DOHH2 (cell line): Measurements from ENCODE around the gene CELSR3.

Experiments
- H3F3A ChIP-seq: fragments of 200-600 bp; sonication (generic), shearing (Covaris generic); 2 replicates; pipeline ENCODE4 v1.6.0; 2016; ENCODE audit warnings: antibody characterized with exemption, mild to moderate bottlenecking; ENCODE audit not compliant: control insufficient read depth, insufficient read depth
- H3K27ac ChIP-seq: fragments of 200-600 bp; sonication (generic); 2 replicates; pipeline ENCODE4 v1.5.1; 2014; ENCODE audit warnings: low read depth, mild to moderate bottlenecking, low read length, moderate library complexity
- H3K27me3 ChIP-seq: fragments of 200-600 bp; sonication (generic); 2 replicates; pipeline ENCODE4 v1.6.1; 2014; ENCODE audit warnings: mild to moderate bottlenecking, low read length, mixed read lengths; ENCODE audit not compliant: control insufficient read depth
- H3K36me3 ChIP-seq: fragments of 200-600 bp; sonication (generic); 2 replicates; pipeline ENCODE4 v1.6.1; 2014; ENCODE audit warnings: mild to moderate bottlenecking, low read length, moderate library complexity, mixed read lengths; ENCODE audit not compliant: control insufficient read depth
- H3K4me1 ChIP-seq: fragments of 200-600 bp; sonication (generic); 2 replicates; pipeline ENCODE4 v1.6.1; 2014; ENCODE audit warnings: mild to moderate bottlenecking, low read length, mixed read lengths; ENCODE audit not compliant: control insufficient read depth
- H3K4me2 ChIP-seq: fragments of 200-600 bp; sonication (generic); 2 replicates; pipeline ENCODE4 v1.6.0; 2014; ENCODE audit warnings: mild to moderate bottlenecking, low read length, moderate library complexity
- H3K4me3 ChIP-seq: fragments of 200-600 bp; sonication (generic); 2 replicates; pipeline ENCODE4 v1.5.1; 2014; ENCODE audit warnings: mild to moderate bottlenecking, low read length, mixed read lengths
- H3K79me2 ChIP-seq: fragments of 200-600 bp; sonication (generic); 2 replicates; pipeline ENCODE4 v1.6.1; 2014; ENCODE audit warnings: mild to moderate bottlenecking, low read length, mixed read lengths; ENCODE audit not compliant: control insufficient read depth
- H3K9me2 ChIP-seq: fragments of 200-600 bp; sonication (generic); replicated peaks from 2 replicates; pipeline ENCODE4 v1.6.1; 2014; ENCODE audit warnings: mild to moderate bottlenecking, low read length, mixed read lengths; ENCODE audit not compliant: control insufficient read depth
- H3K9me3 ChIP-seq: fragments of 200-600 bp; sonication (generic); 2 replicates; pipeline ENCODE4 v1.6.1; 2014; ENCODE audit warnings: antibody characterized with exemption, low read length, mixed read lengths; ENCODE audit not compliant: control insufficient read depth, insufficient read depth
- H4K20me1 ChIP-seq: fragments of 200-600 bp; sonication (generic); 2 replicates; pipeline ENCODE4 v1.6.0; 2014; ENCODE audit warnings: low read depth, mild to moderate bottlenecking, antibody characterized with exemption, low read length, moderate library complexity; ENCODE audit not compliant: control insufficient read depth, insufficient read depth
- EZH2phosphoT487 ChIP-seq: fragments of 200-600 bp; sonication (generic); IDR thresholded peaks from 2 replicates; pipeline ENCODE4 v1.6.1; 2017; ENCODE audit warnings: borderline replicate concordance, mild to moderate bottlenecking, antibody characterized with exemption, low read length, moderate library complexity, mixed read lengths
- TF ChIP-seq, protein P1 (sequence below): fragments of 200-600 bp; sonication (generic); IDR thresholded peaks from one replicate; pipeline ENCODE4 v1.5.1; 2014; ENCODE audit warnings: antibody characterized with exemption, mild to moderate bottlenecking, low read depth, low read length; ENCODE audit not compliant: poor library complexity, severe bottlenecking

Gene CELSR3

DNA sequence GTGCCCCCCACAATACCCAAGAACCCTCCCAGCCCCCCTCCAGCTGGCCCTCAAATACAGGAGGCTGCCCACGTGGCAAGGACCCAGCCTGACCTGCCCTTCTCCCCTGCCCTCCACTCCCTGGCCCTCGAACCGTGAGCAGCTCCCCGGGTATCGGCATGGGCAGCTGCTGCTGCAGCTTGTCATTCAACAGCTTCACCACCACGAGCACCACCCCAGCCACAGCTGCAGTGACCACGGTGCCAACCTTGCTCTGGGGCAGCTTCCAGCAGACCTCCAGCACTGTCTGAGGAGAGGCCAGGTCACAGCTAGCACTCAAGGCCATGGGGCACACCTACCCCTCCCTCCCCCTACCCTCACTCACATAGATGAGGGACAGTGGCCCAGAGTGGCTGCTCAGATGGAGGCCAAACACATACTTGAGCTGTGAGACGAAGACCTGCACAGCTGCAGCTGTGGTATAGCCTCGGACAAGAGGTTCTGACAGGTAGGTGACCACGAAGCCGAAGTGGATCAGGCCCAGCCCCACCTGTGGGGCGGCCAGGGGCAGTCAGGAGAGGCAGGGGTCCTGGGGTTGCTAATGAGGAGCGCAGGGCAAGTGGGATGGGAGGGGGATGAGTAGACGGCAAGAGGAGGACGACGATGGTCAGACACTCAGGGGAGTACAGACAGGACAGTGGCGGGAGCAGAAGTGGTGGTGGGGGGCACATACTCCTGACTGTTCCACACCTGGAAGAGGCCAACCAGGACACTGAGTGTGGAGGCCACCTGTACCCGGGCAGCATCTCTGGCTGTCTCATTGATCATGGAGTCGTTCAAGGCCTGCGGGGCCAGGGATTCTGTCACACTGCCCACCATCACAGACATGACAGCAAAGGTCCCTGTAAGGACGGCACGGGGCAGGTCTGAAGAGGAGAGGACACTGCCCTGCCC lies 30.9 kb downstream of the CELSR3 start:
- no peaks in the 10 kb centered on the region for H3K79me2 ChIP-seq
- H3K36me3 ChIP-seq, result peaks cover 19% of the 10 kb centered on the region
- H3K9me3 ChIP-seq, result no peaks in the 10 kb centered on the region
- H3K4me2 ChIP-seq, result no peak overlapping the region
- H3K27ac ChIP-seq, result no peak overlapping the region
- H3F3A ChIP-seq, result no peaks in the 10 kb centered on the region
- H3K4me1 ChIP-seq, result peaks cover 18% of the 10 kb centered on the region
- TF ChIP-seq EZH2phosphoT487, result no peak
- TF ChIP-seq, protein P1, sequence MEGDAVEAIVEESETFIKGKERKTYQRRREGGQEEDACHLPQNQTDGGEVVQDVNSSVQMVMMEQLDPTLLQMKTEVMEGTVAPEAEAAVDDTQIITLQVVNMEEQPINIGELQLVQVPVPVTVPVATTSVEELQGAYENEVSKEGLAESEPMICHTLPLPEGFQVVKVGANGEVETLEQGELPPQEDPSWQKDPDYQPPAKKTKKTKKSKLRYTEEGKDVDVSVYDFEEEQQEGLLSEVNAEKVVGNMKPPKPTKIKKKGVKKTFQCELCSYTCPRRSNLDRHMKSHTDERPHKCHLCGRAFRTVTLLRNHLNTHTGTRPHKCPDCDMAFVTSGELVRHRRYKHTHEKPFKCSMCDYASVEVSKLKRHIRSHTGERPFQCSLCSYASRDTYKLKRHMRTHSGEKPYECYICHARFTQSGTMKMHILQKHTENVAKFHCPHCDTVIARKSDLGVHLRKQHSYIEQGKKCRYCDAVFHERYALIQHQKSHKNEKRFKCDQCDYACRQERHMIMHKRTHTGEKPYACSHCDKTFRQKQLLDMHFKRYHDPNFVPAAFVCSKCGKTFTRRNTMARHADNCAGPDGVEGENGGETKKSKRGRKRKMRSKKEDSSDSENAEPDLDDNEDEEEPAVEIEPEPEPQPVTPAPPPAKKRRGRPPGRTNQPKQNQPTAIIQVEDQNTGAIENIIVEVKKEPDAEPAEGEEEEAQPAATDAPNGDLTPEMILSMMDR, result no peak
- H4K20me1 ChIP-seq, result no peaks in the 10 kb centered on the region
- no peaks in the 10 kb centered on the region for H3K27me3 ChIP-seq
- H3K9me2 ChIP-seq, result no peaks in the 10 kb centered on the region
- H3K4me3 ChIP-seq, result no peak overlapping the region

DNA sequence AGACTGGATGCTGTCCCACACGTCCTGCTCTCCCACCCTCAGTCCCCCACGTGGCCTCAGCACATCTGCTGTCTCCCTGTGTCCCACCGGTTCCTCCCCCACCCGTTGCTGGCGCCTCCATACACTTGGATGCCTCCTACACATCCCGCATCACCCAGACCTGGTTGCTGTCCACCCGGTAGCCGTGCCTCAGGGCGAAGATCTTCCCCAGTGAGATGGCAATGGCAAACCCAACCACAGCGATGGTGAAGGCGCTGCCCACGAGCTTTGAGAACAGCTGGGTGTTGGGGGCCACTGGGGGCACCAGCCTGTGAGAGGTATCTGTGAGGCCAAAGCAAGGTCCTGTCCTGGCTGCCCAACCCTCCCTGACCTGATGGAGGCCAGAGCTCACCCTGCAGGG lies 31.9 kb downstream of the CELSR3 start:
- Histone ChIP-seq H3K36me3 (peaks cover 27% of the 10 kb centered on the region), H3K4me2 (no peak overlapping the region), H3K27me3 (no peaks in the 10 kb centered on the region), H3K9me3 (no peaks in the 10 kb centered on the region), H3K79me2 (no peaks in the 10 kb centered on the region), H3K4me1 (peaks cover 9% of the 10 kb centered on the region), H3K4me3 (no peak overlapping the region), H3F3A (no peaks in the 10 kb centered on the region), H3K9me2 (no peaks in the 10 kb centered on the region), H3K27ac (no peak overlapping the region), H4K20me1 (no peaks in the 10 kb centered on the region)
- TF ChIP-seq, protein P1, result no peak
- no peak for TF ChIP-seq EZH2phosphoT487

DNA sequence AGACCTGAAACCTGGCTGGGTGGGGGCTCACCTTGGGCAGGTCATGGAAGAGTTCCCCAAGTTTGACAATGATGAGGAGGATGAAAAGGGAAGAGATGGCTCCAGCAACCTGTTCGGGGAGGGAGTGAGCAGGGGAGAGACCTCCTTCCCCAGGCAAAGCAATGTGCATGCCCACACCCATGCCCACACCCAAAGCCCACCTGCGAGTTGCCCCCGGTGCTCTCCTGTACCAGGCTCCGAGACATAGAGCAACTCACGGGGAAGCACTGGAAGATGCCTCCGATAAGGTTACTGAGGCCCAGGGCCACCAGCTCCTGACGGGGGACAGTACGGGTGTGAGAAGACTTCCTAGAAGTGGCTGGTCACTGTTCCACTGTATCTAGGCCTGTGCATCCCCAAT lies 32.3 kb downstream of the CELSR3 start:
- Histone ChIP-seq H3K9me2 (no peaks in the 10 kb centered on the region), H3K27me3 (no peaks in the 10 kb centered on the region), H3K9me3 (no peaks in the 10 kb centered on the region), H4K20me1 (no peaks in the 10 kb centered on the region), H3K79me2 (no peaks in the 10 kb centered on the region), H3K4me2 (no peak overlapping the region), H3K27ac (no peak overlapping the region), H3K4me3 (no peak overlapping the region), H3K4me1 (peaks cover 7% of the 10 kb centered on the region), H3F3A (no peaks in the 10 kb centered on the region), H3K36me3 (peaks cover 27% of the 10 kb centered on the region)
- TF ChIP-seq, protein P1, result no peak
- TF ChIP-seq EZH2phosphoT487, result no peak
